Renal cortex interstitium (tissue), 11 donors: Measurements from ENCODE around the gene RAD51B. TPM values are rescaled to one million over a fixed set of nuclear protein-coding genes. Genes with fewer than 3 reads are reported as not detected.
A peak's percentile ranks its signal among the peaks of the same experiment; 100 is the strongest.
"Not testable (repeated sequence)": the region's sequence is repeated elsewhere in the genome, so short reads cannot be mapped to it uniquely, and the experiment has no call there.

Source experiments
- DNase-seq, 11 donors: peaks; one replicate each; pipeline ENCODE4 v3.0.0-alpha.2; 2013; ENCODE audit warnings: low read depth in 9 of 11, low spot score in 4 of 11; ENCODE audit errors: extremely low read depth in 1 of 11
- polyA plus RNA-seq, 3 donors: library from polyadenylated mRNA; unstranded; fragments of 120-200 nt; gene quantifications; one replicate each; pipeline ENCODE4 v1.2.1, GENCODE V29; 2013; ENCODE audit not compliant: insufficient read length in 3 of 3

RAD51B gene
- polyA plus RNA-seq, 3 donors: 12.5 to 13.0 (median 12.5) TPM

GRCh38 chr14:67818476-67818875 is 1.1 kb upstream of the RAD51B start:
- not testable (repeated sequence) for DNase-seq

GRCh38 chr14:67820428-67820971 is 921 bp downstream of the RAD51B start:
- peak in 4 of 11 donors; percentile 14 to 21 (median 16) for DNase-seq

GRCh38 chr14:67821121-67821520 is 1.5 kb downstream of the RAD51B start:
- DNase-seq: no peak

- no peak for DNase-seq
These were observed 11.5 kb downstream of the RAD51B start for GRCh38 chr14:67831113-67831512.

- DNase-seq: no peak
These were observed 13.8 kb downstream of the RAD51B start for GRCh38 chr14:67833403-67833802.

- DNase-seq: no peak
These were observed 16.0 kb downstream of the RAD51B start for GRCh38 chr14:67835596-67835995.

GRCh38 chr14:67837011-67837624 is 17.5 kb downstream of the RAD51B start:
- peak in 10 of 11 donors; percentile 61 to 81 (median 70) for DNase-seq

- no peak for DNase-seq
These were observed 26.5 kb downstream of the RAD51B start for GRCh38 chr14:67846029-67846610.

GRCh38 chr14:67850066-67850830 is 30.7 kb downstream of the RAD51B start:
- DNase-seq: no peak

- no peak for DNase-seq
These were observed 32.3 kb downstream of the RAD51B start for GRCh38 chr14:67851785-67852410.

GRCh38 chr14:67852926-67853604 is 33.5 kb downstream of the RAD51B start:
- no peak for DNase-seq

- no peak for DNase-seq
These were observed 34.1 kb downstream of the RAD51B start for GRCh38 chr14:67853715-67854114.

GRCh38 chr14:67856827-67857226 is 37.2 kb downstream of the RAD51B start:
- DNase-seq: no peak

GRCh38 chr14:67857778-67858350 is 38.3 kb downstream of the RAD51B start:
- DNase-seq: no peak

GRCh38 chr14:67859169-67859749 is 39.7 kb downstream of the RAD51B start:
- no peak for DNase-seq

- no peak for DNase-seq
These were observed 43.6 kb downstream of the RAD51B start for GRCh38 chr14:67863223-67863622.

GRCh38 chr14:67875175-67876006 is 55.8 kb downstream of the RAD51B start:
- DNase-seq: no peak

GRCh38 chr14:67879026-67879425 is 59.4 kb downstream of the RAD51B start:
- no peak for DNase-seq
